Germinal center (tissue), 1 donor: Measurements from ENCODE around the gene BRI3BP.
"Not testable (repeated sequence)": the region's sequence is repeated elsewhere in the genome, so short reads cannot be mapped to it uniquely, and the experiment has no call there.

Experiments
- DNase-seq: peaks from one replicate; pipeline ENCODE4 v3.0.0; 2012; ENCODE audit warnings: mixed read lengths, low spot score

The BRI3BP gene

GRCh38 chr12:125068391-125068790 lies 74.9 kb downstream of the BRI3BP start:
- no peak for DNase-seq

GRCh38 chr12:125069616-125070015 lies 76.2 kb downstream of the BRI3BP start:
- no peak for DNase-seq

GRCh38 chr12:125070112-125070511 lies 76.7 kb downstream of the BRI3BP start:
- DNase-seq, result no peak

GRCh38 chr12:125070661-125071390 lies 77.4 kb downstream of the BRI3BP start:
- no peak for DNase-seq

- peak; percentile 29 for DNase-seq
These were observed 78.0 kb downstream of the BRI3BP start for GRCh38 chr12:125071456-125071855.

- no peak for DNase-seq
These were observed 79.1 kb downstream of the BRI3BP start for GRCh38 chr12:125072496-125072895.

- not testable (repeated sequence) for DNase-seq
These were observed 80.8 kb downstream of the BRI3BP start for GRCh38 chr12:125074294-125074693.

- DNase-seq, result no peak
These were observed 82.7 kb downstream of the BRI3BP start for GRCh38 chr12:125076103-125076502.

- DNase-seq, result no peak
These were observed 85.6 kb downstream of the BRI3BP start for GRCh38 chr12:125079084-125079483.

- DNase-seq, result no peak
These were observed 86.5 kb downstream of the BRI3BP start for GRCh38 chr12:125079648-125080645.
